Vagina (tissue), 2 donors: ENCODE data around the gene CLTB.

Experiments
- POLR2A ChIP-seq, 2 donors: fragments of 450-650 bp; IDR thresholded peaks; one replicate each; pipeline ENCODE4 v1.6.1; 2017; ENCODE audit warnings: antibody characterized with exemption in 2 of 2, mild to moderate bottlenecking in 2 of 2, moderate library complexity in 2 of 2
- POLR2AphosphoS5 ChIP-seq, 2 donors: sonication (generic); formaldehyde crosslinking; IDR thresholded peaks; one replicate each; pipeline ENCODE4 v1.9.0; 2017; ENCODE audit warnings: antibody characterized with exemption in 2 of 2, mild to moderate bottlenecking in 2 of 2, low read depth in 1 of 2; ENCODE audit not compliant: insufficient read depth in 1 of 2
- TF ChIP-seq, protein P1 (sequence below), 3 experiments: fragments of 450-650 bp in 2 of 3; fragments of 200-600 bp in 1 of 3; sonication (generic) in 1 of 3; IDR thresholded peaks; one replicate each; pipeline ENCODE4 v1.5.1; 2017 to 2019; ENCODE audit warnings: antibody characterized with exemption in 3 of 3, mild to moderate bottlenecking in 2 of 3, moderate library complexity in 2 of 3

DNA sequence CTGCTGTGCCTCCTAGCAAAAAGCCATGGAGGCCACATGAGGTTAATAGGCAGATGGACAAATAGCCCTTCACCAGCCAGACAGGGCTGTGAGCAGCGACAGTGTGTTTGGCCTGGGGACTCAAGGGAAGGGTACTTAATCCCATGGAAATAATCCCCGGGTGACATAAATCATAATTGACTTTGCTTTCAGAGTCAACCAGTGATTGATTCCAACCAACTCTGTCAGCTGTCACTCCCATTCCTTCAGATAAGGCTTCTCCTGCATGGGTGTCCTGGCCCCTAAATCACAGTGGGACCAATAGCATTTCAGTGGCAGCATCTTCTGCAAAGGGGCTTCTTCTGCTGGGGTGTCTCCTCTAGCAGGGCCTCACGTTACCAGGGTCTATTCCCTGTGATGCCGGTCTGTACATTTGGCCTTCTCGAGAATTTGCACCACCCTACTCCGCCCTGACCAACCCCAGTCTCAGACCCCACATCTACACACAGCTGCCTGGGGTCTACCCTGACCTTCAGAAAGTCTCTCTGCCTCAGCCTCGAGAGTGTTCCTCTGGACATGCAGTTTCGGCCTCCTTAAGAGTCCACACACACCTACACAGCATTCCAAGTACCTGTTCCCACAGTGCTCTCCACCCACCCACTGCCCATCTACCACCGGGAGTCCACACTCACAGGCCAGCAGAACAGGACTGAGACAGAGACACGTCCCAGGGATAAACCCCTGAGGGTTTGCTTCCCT is 3.7 kb downstream of the CLTB start:
- no peak for TF ChIP-seq POLR2A (IDR thresholded peaks at IDR 0.05)
- TF ChIP-seq POLR2AphosphoS5 (IDR thresholded peaks at IDR 0.05; ENCODE audit: insufficient read depth in 1 of 2, low read depth in 1 of 2): no peak
- TF ChIP-seq, protein P1, sequence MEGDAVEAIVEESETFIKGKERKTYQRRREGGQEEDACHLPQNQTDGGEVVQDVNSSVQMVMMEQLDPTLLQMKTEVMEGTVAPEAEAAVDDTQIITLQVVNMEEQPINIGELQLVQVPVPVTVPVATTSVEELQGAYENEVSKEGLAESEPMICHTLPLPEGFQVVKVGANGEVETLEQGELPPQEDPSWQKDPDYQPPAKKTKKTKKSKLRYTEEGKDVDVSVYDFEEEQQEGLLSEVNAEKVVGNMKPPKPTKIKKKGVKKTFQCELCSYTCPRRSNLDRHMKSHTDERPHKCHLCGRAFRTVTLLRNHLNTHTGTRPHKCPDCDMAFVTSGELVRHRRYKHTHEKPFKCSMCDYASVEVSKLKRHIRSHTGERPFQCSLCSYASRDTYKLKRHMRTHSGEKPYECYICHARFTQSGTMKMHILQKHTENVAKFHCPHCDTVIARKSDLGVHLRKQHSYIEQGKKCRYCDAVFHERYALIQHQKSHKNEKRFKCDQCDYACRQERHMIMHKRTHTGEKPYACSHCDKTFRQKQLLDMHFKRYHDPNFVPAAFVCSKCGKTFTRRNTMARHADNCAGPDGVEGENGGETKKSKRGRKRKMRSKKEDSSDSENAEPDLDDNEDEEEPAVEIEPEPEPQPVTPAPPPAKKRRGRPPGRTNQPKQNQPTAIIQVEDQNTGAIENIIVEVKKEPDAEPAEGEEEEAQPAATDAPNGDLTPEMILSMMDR (IDR thresholded peaks at IDR 0.05): no peak
